Endodermal cell (in vitro differentiated cells): ENCODE data around the gene LETMD1. TPM values are rescaled to one million over a fixed set of nuclear protein-coding genes. Genes with fewer than 3 reads are reported as not detected.

Source experiments
- DNase-seq: peaks from one replicate; pipeline ENCODE4 v3.0.0-alpha.2; 2017
- H3K27ac ChIP-seq: 2 replicates; pipeline ENCODE4 v1.5.1; 2013; ENCODE audit warnings: mild to moderate bottlenecking, low read depth, low read length, moderate library complexity
- H3K27me3 ChIP-seq: 2 replicates; pipeline ENCODE4 v1.6.1; 2013; ENCODE audit warnings: mild to moderate bottlenecking, low read length, moderate library complexity; ENCODE audit not compliant: insufficient read depth, control insufficient read depth, poor library complexity, severe bottlenecking
- H3K36me3 ChIP-seq: 2 replicates; pipeline ENCODE4 v1.7.0; 2013; ENCODE audit warnings: mild to moderate bottlenecking, low read length, moderate library complexity; ENCODE audit not compliant: control insufficient read depth, insufficient read depth
- H3K4me1 ChIP-seq: one replicate; pipeline ENCODE4 v1.7.0; 2013; ENCODE audit warnings: low read length; ENCODE audit not compliant: control insufficient read depth, insufficient read depth
- H3K4me3 ChIP-seq: 2 replicates; pipeline ENCODE4 v1.5.1; 2013; ENCODE audit warnings: mild to moderate bottlenecking, low read length, moderate library complexity
- H3K9ac ChIP-seq: 2 replicates; pipeline ENCODE4 v1.6.1; 2013; ENCODE audit warnings: mild to moderate bottlenecking, low read length, moderate library complexity; ENCODE audit not compliant: poor library complexity, severe bottlenecking; ENCODE audit errors: extremely low read depth
- H3K9me3 ChIP-seq: 2 replicates; pipeline ENCODE4 v1.6.1; 2013; ENCODE audit warnings: mild to moderate bottlenecking, low read length, moderate library complexity; ENCODE audit not compliant: control insufficient read depth
- H3K27ac Mint-ChIP-seq: 2 replicates; pipeline ENCODE4 v1.8.0; 2020; ENCODE audit warnings: mixed read lengths
- H3K27me3 Mint-ChIP-seq: 2 replicates; pipeline ENCODE4 v1.8.0; 2021; ENCODE audit warnings: mild to moderate bottlenecking, mixed read lengths; ENCODE audit not compliant: insufficient read depth
- H3K36me3 Mint-ChIP-seq: 2 replicates; pipeline ENCODE4 v1.8.0; 2020; ENCODE audit warnings: low read depth, mixed read lengths
- H3K4me1 Mint-ChIP-seq: 2 replicates; pipeline ENCODE4 v1.8.0; 2020; ENCODE audit warnings: mixed read lengths
- H3K4me3 Mint-ChIP-seq: 2 replicates; pipeline ENCODE4 v1.8.0; 2020; ENCODE audit warnings: mild to moderate bottlenecking, moderate library complexity, mixed read lengths
- H3K9me3 Mint-ChIP-seq: 2 replicates; pipeline ENCODE4 v1.8.0; 2020; ENCODE audit warnings: mild to moderate bottlenecking, mixed read lengths
- WGBS, 2 experiments: methylation state at CpG; one replicate each; pipeline versions ENCODE4 v1.1.5 to v1.1.7; 2013; ENCODE audit warnings: missing lambda C conversion rate in 2 of 2, mixed read lengths in 1 of 2; ENCODE audit not compliant: insufficient coverage in 1 of 2, insufficient read length in 1 of 2; 5-methylcytosine and 5-hydroxymethylcytosine counted together
- total RNA-seq, 2 donors: library from RNA; stranded (reverse); fragmentation: NEBNext Ultra II Directional in 1 of 2; extraction: Animal tissue kit (Norgen Biotek cat#: 25700) in 1 of 2; gene quantifications; 2 replicates in 1 of 2; 3 replicates in 1 of 2; pipeline ENCODE4 v1.2.1, GENCODE V29; 2021
- TF ChIP-seq, protein P1 (sequence below): fragments of 200-600 bp; sonication (generic); conservative IDR thresholded peaks from 2 replicates; pipeline ENCODE4 v1.5.0; 2021; ENCODE audit warnings: antibody characterized with exemption, mild to moderate bottlenecking

LETMD1 gene
- total RNA-seq, 2 donors from 2014 or later: 34.8 to 40.2 TPM

DNA sequence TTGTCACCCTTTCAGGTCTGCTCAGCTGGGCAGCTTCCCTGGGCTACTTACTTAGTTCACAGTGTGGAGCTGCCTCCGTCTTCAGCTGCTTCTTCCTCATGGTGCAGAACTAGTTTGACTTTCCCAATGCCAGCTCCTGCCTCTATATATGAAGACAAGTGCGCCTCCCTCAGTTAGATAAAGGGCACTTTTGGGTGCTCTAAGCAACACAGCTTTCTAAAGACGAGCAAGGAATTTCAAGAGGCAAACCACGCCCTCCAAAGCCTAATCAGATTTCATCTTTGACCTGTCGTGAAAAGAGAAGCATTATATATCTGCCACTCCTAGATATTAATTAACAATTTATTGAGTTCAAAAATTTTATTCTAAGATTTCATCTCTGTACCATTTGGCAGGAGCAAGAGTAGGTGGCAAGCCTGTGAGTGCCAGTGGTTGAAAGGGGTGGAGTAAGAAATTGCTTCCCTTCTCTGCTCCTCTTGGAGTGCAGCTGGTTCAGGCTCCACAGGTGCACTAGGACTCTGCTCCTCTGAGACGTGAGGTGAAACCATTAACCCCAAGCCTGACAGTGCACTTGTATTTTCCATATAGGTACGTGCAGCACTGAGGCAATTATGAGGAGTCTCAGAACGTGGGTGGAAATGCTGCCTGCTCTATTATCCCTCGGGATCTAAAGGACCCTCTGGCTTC lies 19.9 kb upstream of the LETMD1 start:
- no peaks in the 10 kb centered on the region for H3K4me1 ChIP-seq
- H3K27me3 ChIP-seq: no peaks in the 10 kb centered on the region
- H3K36me3 Mint-ChIP-seq: no peaks in the 10 kb centered on the region
- H3K4me3 Mint-ChIP-seq: no peak overlapping the region
- H3K9me3 Mint-ChIP-seq: no peaks in the 10 kb centered on the region
- 47% methylated on average over 5 to 9 of the region's 9 CpGs for WGBS, 2 experiments
- no peaks in the 10 kb centered on the region for H3K36me3 ChIP-seq
- no peak overlapping the region for H3K27ac ChIP-seq
- no peak overlapping the region for H3K9ac ChIP-seq
- H3K27ac Mint-ChIP-seq: no peak overlapping the region
- peaks cover 24% of the 10 kb centered on the region for H3K4me1 Mint-ChIP-seq
- H3K9me3 ChIP-seq: no peaks in the 10 kb centered on the region
- TF ChIP-seq, protein P1, sequence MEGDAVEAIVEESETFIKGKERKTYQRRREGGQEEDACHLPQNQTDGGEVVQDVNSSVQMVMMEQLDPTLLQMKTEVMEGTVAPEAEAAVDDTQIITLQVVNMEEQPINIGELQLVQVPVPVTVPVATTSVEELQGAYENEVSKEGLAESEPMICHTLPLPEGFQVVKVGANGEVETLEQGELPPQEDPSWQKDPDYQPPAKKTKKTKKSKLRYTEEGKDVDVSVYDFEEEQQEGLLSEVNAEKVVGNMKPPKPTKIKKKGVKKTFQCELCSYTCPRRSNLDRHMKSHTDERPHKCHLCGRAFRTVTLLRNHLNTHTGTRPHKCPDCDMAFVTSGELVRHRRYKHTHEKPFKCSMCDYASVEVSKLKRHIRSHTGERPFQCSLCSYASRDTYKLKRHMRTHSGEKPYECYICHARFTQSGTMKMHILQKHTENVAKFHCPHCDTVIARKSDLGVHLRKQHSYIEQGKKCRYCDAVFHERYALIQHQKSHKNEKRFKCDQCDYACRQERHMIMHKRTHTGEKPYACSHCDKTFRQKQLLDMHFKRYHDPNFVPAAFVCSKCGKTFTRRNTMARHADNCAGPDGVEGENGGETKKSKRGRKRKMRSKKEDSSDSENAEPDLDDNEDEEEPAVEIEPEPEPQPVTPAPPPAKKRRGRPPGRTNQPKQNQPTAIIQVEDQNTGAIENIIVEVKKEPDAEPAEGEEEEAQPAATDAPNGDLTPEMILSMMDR: peak; percentile 70
- H3K4me3 ChIP-seq: no peak overlapping the region
- no peaks in the 10 kb centered on the region for H3K27me3 Mint-ChIP-seq
- peak; percentile 84 for DNase-seq

DNA sequence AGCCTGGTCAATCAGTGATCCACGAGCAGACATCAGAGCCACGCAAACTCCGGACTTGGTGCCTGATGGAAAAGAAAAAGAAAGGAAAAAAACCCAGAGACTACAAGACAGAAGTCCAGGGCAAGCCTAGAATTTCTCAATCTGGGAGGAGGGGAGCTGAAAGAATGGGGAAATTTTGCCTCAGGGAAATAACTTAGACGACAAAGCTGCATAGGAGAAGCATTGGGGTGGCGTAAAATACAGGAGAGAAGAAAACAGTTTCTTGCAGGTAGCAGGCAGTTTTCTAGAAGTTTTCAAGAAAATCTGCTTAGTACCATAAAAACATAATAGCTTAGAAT lies 19.3 kb upstream of the LETMD1 start:
- H3K4me1 Mint-ChIP-seq: peaks cover 24% of the 10 kb centered on the region
- H3K9me3 Mint-ChIP-seq: no peaks in the 10 kb centered on the region
- no peak overlapping the region for H3K4me3 ChIP-seq

DNA sequence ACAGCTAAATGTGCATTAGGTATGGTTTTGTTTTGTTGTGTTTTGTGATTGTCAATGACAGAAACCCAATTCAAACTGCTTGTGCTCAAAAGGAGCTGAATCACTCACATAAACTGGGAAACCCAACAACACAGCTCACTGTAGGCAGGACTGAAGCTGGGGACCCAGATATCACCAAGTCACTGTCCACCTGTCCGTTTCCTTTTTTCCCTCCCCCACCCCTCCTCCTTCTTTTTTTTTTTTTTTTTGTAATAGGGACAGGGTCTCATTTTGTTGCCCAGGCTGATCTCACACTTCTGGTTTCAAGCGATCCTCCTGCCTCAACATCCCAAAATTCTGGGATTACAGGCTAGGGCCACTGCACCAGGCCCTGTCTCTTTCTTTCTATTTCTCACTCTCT lies 15.1 kb upstream of the LETMD1 start:
- H3K9me3 Mint-ChIP-seq: no peaks in the 10 kb centered on the region
- Histone ChIP-seq H3K27me3 (no peaks in the 10 kb centered on the region), H3K36me3 (no peaks in the 10 kb centered on the region), H3K4me3 (no peak overlapping the region), H3K9me3 (no peaks in the 10 kb centered on the region), H3K27ac (no peak overlapping the region), H3K9ac (no peak overlapping the region), H3K4me1 (no peaks in the 10 kb centered on the region)
- H3K27ac Mint-ChIP-seq: peak overlapping the region; percentile 30
- no peak overlapping the region for H3K4me3 Mint-ChIP-seq
- no peak for DNase-seq
- H3K36me3 Mint-ChIP-seq: no peaks in the 10 kb centered on the region
- TF ChIP-seq, protein P1: no peak
- 80 to 95% methylated on average over 1 to 2 of the region's 2 CpGs for WGBS, 2 experiments
- H3K4me1 Mint-ChIP-seq: peaks cover 4% of the 10 kb centered on the region
- no peaks in the 10 kb centered on the region for H3K27me3 Mint-ChIP-seq

More for the DNA sequence above, 19.3 kb upstream of the LETMD1 start:
- Mint-ChIP-seq H3K4me3 (no peak overlapping the region), H3K36me3 (no peaks in the 10 kb centered on the region), H3K27me3 (no peaks in the 10 kb centered on the region), H3K27ac (no peak overlapping the region)
- Histone ChIP-seq H3K27me3 (no peaks in the 10 kb centered on the region), H3K4me1 (no peaks in the 10 kb centered on the region), H3K36me3 (no peaks in the 10 kb centered on the region), H3K27ac (no peak overlapping the region), H3K9ac (no peak overlapping the region), H3K9me3 (no peaks in the 10 kb centered on the region)
- DNase-seq: no peak
- TF ChIP-seq, protein P1: no peak
- WGBS, 2 experiments: 89 to 100% methylated on average over 2 to 5 of the region's 5 CpGs
